ENCODE data around the gene ZNF407. TPM values are rescaled to one million over a fixed set of nuclear protein-coding genes. Genes with fewer than 3 reads are reported as not detected.
A peak's percentile ranks its signal among the peaks of the same experiment; 100 is the strongest.

The ZNF407 gene
- total and polyA plus RNA-seq, 4 donors = 2.8 to 34.9 (median 9.5) TPM

DNA sequence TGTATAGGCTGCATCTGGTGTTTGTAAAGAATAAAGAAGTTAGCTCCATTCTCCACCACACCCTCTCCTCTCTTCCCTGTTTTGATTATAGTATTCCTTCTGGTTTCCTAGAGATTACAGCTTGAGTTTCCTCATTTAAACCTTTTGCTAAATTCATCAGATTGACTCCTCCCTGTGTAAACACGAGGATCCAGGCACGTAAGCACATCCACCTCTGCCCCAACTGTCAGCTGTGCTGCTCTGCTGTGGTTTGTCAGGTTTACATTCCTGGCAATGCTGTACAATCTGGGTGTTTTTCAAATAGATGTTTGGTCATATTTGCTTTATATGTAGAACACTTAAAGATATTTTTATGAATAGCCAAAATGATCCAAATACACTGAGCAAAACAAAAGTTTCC lies 308.5 kb downstream of the ZNF407 start:
- DNase-seq (peak in 1 of 3 donors; percentile 38), ATAC-seq (ENCODE audit: insufficient read depth, low FRiP score) (no peak)
- H3K36me3 ChIP-seq (ENCODE audit: control insufficient read depth in 4 of 4, insufficient read depth in 4 of 4, low read length in 4 of 4) = peaks cover 0 to 3% (median 0%) of the 10 kb centered on the region in 4 donors
- no peak overlapping the region for H3K27ac ChIP-seq (ENCODE audit: low read depth in 1 of 2, low read length in 1 of 2)
- no peak overlapping the region for H3K9ac ChIP-seq (ENCODE audit: insufficient read depth in 1 of 2, low read length in 2 of 2)
- H3K9me3 ChIP-seq (ENCODE audit: control insufficient read depth in 4 of 4, insufficient read depth in 3 of 4, low read length in 3 of 4) = no peaks in the 10 kb centered on the region
- no peak overlapping the region for H3K4me3 ChIP-seq
- WGBS, 2 donors = 49 to 66% methylated on average over 2 of the region's 2 CpGs
- no peaks in the 10 kb centered on the region for H3K27me3 ChIP-seq (ENCODE audit: control insufficient read depth in 3 of 3, insufficient read depth in 3 of 3, low read length in 2 of 3)
- TF ChIP-seq CTCF (IDR thresholded peaks at IDR 0.05; ENCODE audit: control extremely low read depth, extremely low read depth) = no peak
- H3K4me1 ChIP-seq (ENCODE audit: control insufficient read depth in 5 of 5, insufficient read depth in 5 of 5, low read length in 5 of 5) = no peaks in the 10 kb centered on the region

DNA sequence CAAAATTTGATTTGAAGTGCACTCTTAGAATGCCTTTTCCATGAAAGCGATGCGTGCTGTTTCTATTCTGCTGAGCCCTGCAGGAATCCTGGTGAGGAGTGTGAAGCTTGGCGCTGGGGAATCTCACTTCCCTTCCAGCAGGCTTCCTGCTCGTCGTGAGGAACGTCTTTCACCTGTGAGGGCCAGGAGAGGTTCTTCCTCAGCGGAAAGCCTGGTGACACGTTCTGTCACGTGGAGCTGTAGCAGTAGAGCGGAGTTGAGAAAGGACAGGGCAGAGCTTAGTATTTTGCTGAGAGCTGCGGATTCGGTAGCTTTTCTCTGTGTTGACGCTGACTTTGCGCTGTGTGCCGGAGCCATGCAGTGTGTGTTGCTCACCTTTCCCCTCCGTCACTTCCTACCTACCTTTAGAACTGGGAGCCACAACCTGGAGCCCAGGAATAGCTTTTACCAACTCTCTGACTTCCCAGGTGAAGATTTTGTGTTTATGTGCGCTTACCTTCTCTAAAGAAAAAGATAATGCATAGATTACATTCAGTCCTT lies 316.5 kb downstream of the ZNF407 start:
- Histone ChIP-seq H3K4me1 (ENCODE audit: control insufficient read depth in 5 of 5, insufficient read depth in 5 of 5, low read length in 5 of 5) (peaks cover 0 to 1% (median 0%) of the 10 kb centered on the region in 5 donors), H3K9ac (ENCODE audit: insufficient read depth in 1 of 2, low read length in 2 of 2) (no peak overlapping the region), H3K9me3 (ENCODE audit: control insufficient read depth in 4 of 4, insufficient read depth in 3 of 4, low read length in 3 of 4) (peaks cover 0 to 3% (median 0%) of the 10 kb centered on the region in 4 donors), H3K4me3 (no peak overlapping the region), H3K27ac (ENCODE audit: low read depth in 1 of 2, low read length in 1 of 2) (no peak overlapping the region), H3K36me3 (ENCODE audit: control insufficient read depth in 4 of 4, insufficient read depth in 4 of 4, low read length in 4 of 4) (no peaks in the 10 kb centered on the region), H3K27me3 (ENCODE audit: control insufficient read depth in 3 of 3, insufficient read depth in 3 of 3, low read length in 2 of 3) (no peaks in the 10 kb centered on the region)
- ATAC-seq (ENCODE audit: insufficient read depth, low FRiP score) = no peak
- 87 to 91% methylated on average over 17 of the region's 17 CpGs for WGBS, 2 donors
- TF ChIP-seq CTCF (IDR thresholded peaks at IDR 0.05; ENCODE audit: control extremely low read depth, extremely low read depth) = no peak
- DNase-seq = peak in 1 of 3 donors; percentile 13

DNA sequence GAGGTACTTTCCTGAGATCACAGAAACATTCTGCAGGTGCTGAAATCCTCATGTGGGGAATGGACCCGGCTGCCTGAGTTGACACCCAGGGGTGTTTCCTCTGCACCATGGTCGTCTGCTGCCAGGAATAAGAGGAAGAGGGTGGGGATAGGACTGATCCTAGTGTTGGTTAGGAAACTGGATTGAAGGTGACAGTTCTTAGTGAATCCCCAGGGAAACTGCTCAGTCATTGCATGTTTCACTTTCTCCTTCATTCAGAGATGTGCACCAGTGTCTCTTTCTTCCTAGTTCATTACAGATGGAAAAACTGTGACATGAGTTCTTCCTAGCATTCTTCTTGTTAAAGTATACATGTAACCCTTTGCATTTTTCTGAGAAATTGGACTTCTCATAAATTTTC lies 317.0 kb downstream of the ZNF407 start:
- Histone ChIP-seq H3K4me3 (no peak overlapping the region), H3K9me3 (ENCODE audit: control insufficient read depth in 4 of 4, insufficient read depth in 3 of 4, low read length in 3 of 4) (peaks cover 0 to 3% (median 0%) of the 10 kb centered on the region in 4 donors), H3K27me3 (ENCODE audit: control insufficient read depth in 3 of 3, insufficient read depth in 3 of 3, low read length in 2 of 3) (no peaks in the 10 kb centered on the region), H3K27ac (ENCODE audit: low read depth in 1 of 2, low read length in 1 of 2) (no peak overlapping the region), H3K4me1 (ENCODE audit: control insufficient read depth in 5 of 5, insufficient read depth in 5 of 5, low read length in 5 of 5) (peaks cover 0 to 1% (median 0%) of the 10 kb centered on the region in 5 donors), H3K36me3 (ENCODE audit: control insufficient read depth in 4 of 4, insufficient read depth in 4 of 4, low read length in 4 of 4) (peaks cover 0 to under 1% (median 0%) of the 10 kb centered on the region in 4 donors), H3K9ac (ENCODE audit: insufficient read depth in 1 of 2, low read length in 2 of 2) (no peak overlapping the region)
- no peak for DNase-seq
- no peak for ATAC-seq (ENCODE audit: insufficient read depth, low FRiP score)
- WGBS, 2 donors = 49 to 52% methylated on average over 2 of the region's 2 CpGs
- TF ChIP-seq CTCF (IDR thresholded peaks at IDR 0.05; ENCODE audit: control extremely low read depth, extremely low read depth) = no peak
